GM18870 (cell line): ENCODE results near the gene SLC25A3.

Experiments
- ATAC-seq: cut with Tn5 transposase; IDR thresholded peaks from one replicate; pipeline ENCODE4 v1.9.1; 2021; ENCODE audit warnings: moderate library complexity; ENCODE audit not compliant: unreplicated experiment

The SLC25A3 gene

DNA sequence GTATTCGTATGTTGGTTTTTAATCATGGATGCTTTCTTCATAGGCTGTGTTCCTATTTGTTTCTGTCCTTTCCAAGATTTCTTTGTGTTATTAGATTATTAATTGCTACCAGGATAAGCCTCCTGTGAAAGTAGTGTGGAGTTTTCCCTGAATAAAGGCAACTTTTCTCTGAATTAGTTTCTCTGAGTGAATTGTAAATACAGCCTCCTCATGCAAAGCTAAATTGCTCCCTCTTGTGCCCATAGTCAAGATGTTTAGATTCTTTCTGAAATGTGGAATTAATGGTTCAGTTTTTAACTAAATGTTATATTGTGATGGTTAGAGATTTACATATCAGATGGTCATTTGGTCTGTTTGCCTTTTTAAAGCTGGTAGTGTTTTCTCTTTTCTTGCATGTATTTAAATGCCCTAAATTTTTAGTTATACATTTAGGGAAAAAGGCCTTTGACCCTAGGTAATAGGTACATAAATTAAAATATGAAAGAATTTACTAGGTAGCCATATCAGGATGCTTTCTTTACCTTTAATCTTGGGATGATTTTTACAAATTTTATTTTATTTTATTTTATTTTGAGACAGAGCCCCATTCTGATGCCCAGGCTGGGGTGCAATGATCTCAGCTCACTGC is 60.5 kb downstream of the SLC25A3 start:
- ATAC-seq, result peak; percentile 41
